K562 (cell line): ENCODE data around the gene UNC13C. TPM values are rescaled to one million over a fixed set of nuclear protein-coding genes. Genes with fewer than 3 reads are reported as not detected.

Experiments used
- ATAC-seq: fragments of 200-7000 bp; cut with Tn5 transposase; 3 replicates; pipeline ENCODE4 v1.9.1; 2020; ENCODE audit warnings: moderate library complexity
- BruUV-seq: library from RNA; stranded (reverse); fragments of 400-500 nt; replicated peaks from 2 replicates; lab custom pipeline; 2021; lab: Mats Ljungman, UMichigan
- CTCF ChIA-PET: fragments of 300-600 bp; formaldehyde crosslinking; extraction: SDS; loops from one replicate; lab custom pipeline; 2021; ENCODE audit warnings: low intra/inter-chr PET ratio; lab: Yijun Ruan, JAX
- POLR2A ChIA-PET: fragments of 300-600, 350-650 bp; sonication (Branson Sonifier 250); formaldehyde crosslinking; extraction: SDS; loops from one replicate; lab custom pipeline; 2021; ENCODE audit warnings: antibody characterized with exemption, inconsistent platforms; lab: Yijun Ruan, JAX
- DNase-seq, 4 experiments: peaks; one replicate each; pipeline versions ENCODE4 v3.0.0 to v3.0.0-alpha.2; 2011 to 2018; ENCODE audit warnings: low spot score in 3 of 4, mixed read lengths in 3 of 4; ENCODE audit errors: extremely low read depth in 1 of 4
- FAIRE-seq: peaks from 2 replicates; lab custom pipeline; 2011; peaks lifted over from hg19 to GRCh38; lab: Jason Lieb, UNC
- H2AFZ ChIP-seq: 2 replicates; pipeline ENCODE4 v1.6.0; 2011; ENCODE audit warnings: low read depth, low read length, control low read depth, inconsistent platforms
- H3K27ac ChIP-seq: fragments of 200-600 bp; 3 replicates; pipeline ENCODE4 v1.8.0; 2011; ENCODE audit warnings: low read depth, mild to moderate bottlenecking, control low read depth, inconsistent platforms, low read length, moderate library complexity, mixed read lengths; ENCODE audit errors: extremely low read depth
- H3K27me3 ChIP-seq, 2 experiments: fragments of 300-600 bp in 1 of 2; 2 replicates in 1 of 2; 3 replicates in 1 of 2; pipeline versions ENCODE4 v1.6.0 to v1.8.0; 2011; ENCODE audit warnings: inconsistent platforms in 2 of 2, low read length in 2 of 2, mild to moderate bottlenecking in 1 of 2, mixed read lengths in 1 of 2, moderate library complexity in 1 of 2; ENCODE audit not compliant: control insufficient read depth in 2 of 2, insufficient read depth in 2 of 2
- H3K36me3 ChIP-seq: fragments of 300-600 bp; 3 replicates; pipeline ENCODE4 v1.8.0; 2011; ENCODE audit warnings: mild to moderate bottlenecking, low read length, inconsistent platforms; ENCODE audit not compliant: control insufficient read depth, insufficient read depth
- H3K4me1 ChIP-seq, 2 experiments: fragments of 200-600 bp in 1 of 2; replicated peaks in 1 of 2; 2 replicates in 1 of 2; 3 replicates in 1 of 2; pipeline versions ENCODE4 v1.5.1 to v1.8.0; 2011; ENCODE audit warnings: inconsistent platforms in 2 of 2, low read length in 2 of 2, mild to moderate bottlenecking in 1 of 2, mixed read lengths in 1 of 2, moderate library complexity in 1 of 2; ENCODE audit not compliant: control insufficient read depth in 2 of 2, insufficient read depth in 2 of 2
- H3K4me2 ChIP-seq: 2 replicates; pipeline ENCODE4 v1.6.1; 2011; ENCODE audit warnings: low read length, control low read depth, inconsistent platforms, mixed read lengths; ENCODE audit not compliant: insufficient read depth
- H3K4me3 ChIP-seq: fragments of 200-600 bp; sonication (generic), shearing (Covaris generic); 2 replicates; pipeline ENCODE4 v1.5.1; 2016; ENCODE audit warnings: control low read depth, inconsistent platforms
- H3K79me2 ChIP-seq: fragments of 200-600 bp; 3 replicates; pipeline ENCODE4 v1.8.0; 2011; ENCODE audit warnings: low read length, inconsistent platforms; ENCODE audit not compliant: control insufficient read depth, insufficient read depth
- H3K9ac ChIP-seq, 2 experiments: 2 replicates each; pipeline versions ENCODE4 v1.6.0 to v1.6.1; 2011; ENCODE audit warnings: low read depth in 2 of 2, low read length in 2 of 2, control low read depth in 1 of 2, inconsistent platforms in 1 of 2, mild to moderate bottlenecking in 1 of 2, mixed read lengths in 1 of 2; ENCODE audit not compliant: insufficient read depth in 1 of 2
- H3K9me1 ChIP-seq: one replicate; pipeline ENCODE4 v1.6.0; 2011; ENCODE audit warnings: inconsistent platforms, mild to moderate bottlenecking, low read length, moderate library complexity; ENCODE audit not compliant: control insufficient read depth, insufficient read depth
- H3K9me3 ChIP-seq: replicated peaks from 2 replicates; pipeline ENCODE4 v1.5.1; 2011; ENCODE audit warnings: low read depth, low read length, inconsistent platforms; ENCODE audit not compliant: control insufficient read depth, insufficient read depth
- H4K20me1 ChIP-seq: replicated peaks from 2 replicates; pipeline ENCODE4 v1.6.1; 2011; ENCODE audit warnings: low read length, inconsistent platforms, mixed read lengths; ENCODE audit not compliant: control insufficient read depth, insufficient read depth
- DNMT1 ChIP-seq: fragments of 450-650 bp; IDR thresholded peaks from 2 replicates; pipeline ENCODE4 v1.6.1; 2016; ENCODE audit warnings: antibody characterized with exemption, mild to moderate bottlenecking
- GTF2F1 ChIP-seq: IDR thresholded peaks from 2 replicates; pipeline ENCODE4 v1.6.1; 2011; ENCODE audit warnings: low read depth, low read length, improper control_type of control experiment
- KLF13 ChIP-seq: fragments of 450-650 bp; IDR thresholded peaks from 2 replicates; pipeline ENCODE4 v1.6.1; 2016; ENCODE audit warnings: missing genetic modification characterization, low read depth, mild to moderate bottlenecking, missing compliant biosample characterization, moderate library complexity, borderline replicate concordance
- SMARCE1 ChIP-seq: fragments of 450-650 bp; IDR thresholded peaks from 2 replicates; pipeline ENCODE4 v1.7.1; 2016; ENCODE audit warnings: mild to moderate bottlenecking
- SOX6 ChIP-seq: fragments of 450-650 bp; IDR thresholded peaks from 2 replicates; pipeline ENCODE4 v1.6.1; 2014; ENCODE audit warnings: mild to moderate bottlenecking
- TBL1XR1 ChIP-seq, 2 experiments: IDR thresholded peaks; 2 replicates each; pipeline ENCODE4 v1.6.1; 2012; ENCODE audit warnings: improper control_type of control experiment in 2 of 2, low read length in 2 of 2, mild to moderate bottlenecking in 1 of 2
- TEAD1 ChIP-seq, 2 experiments: fragments of 450-650 bp in 1 of 2; sonication (generic) in 1 of 2; formaldehyde crosslinking; IDR thresholded peaks; 2 replicates each; pipeline versions ENCODE4 v1.4.0 to v1.8.0; 2020 to 2022; ENCODE audit warnings: mild to moderate bottlenecking in 2 of 2, missing genetic modification reagents in 1 of 2
- ZNF12 ChIP-seq: sonication (generic); formaldehyde crosslinking; IDR thresholded peaks from 2 replicates; pipeline ENCODE4 v1.4.0; 2020; ENCODE audit warnings: mild to moderate bottlenecking, missing genetic modification reagents
- ZNF133 ChIP-seq: fragments of 250-450 bp; sonication (Bioruptor Pico); IDR thresholded peaks from 2 replicates; pipeline ENCODE4 v1.4.0; 2020; ENCODE audit warnings: mild to moderate bottlenecking
- WGBS: fragments of 100-300 bp; shearing (Covaris generic); methylation state at CpG from one replicate; pipeline ENCODE4 v1.1.6; 2016; ENCODE audit warnings: low coverage, mixed read lengths; ENCODE audit not compliant: insufficient coverage; ENCODE audit errors: missing lambda C conversion rate; 5-methylcytosine and 5-hydroxymethylcytosine counted together
- in situ Hi-C: fragments of 300-500 bp; cut with MboI; formaldehyde crosslinking; loops from 4 replicates; pipeline ENCODE4 v1.15.0; 2018; ENCODE audit warnings: inconsistent platforms, mixed read lengths
- intact Hi-C: fragments of 100-400 bp; cut with micrococcal nuclease; formaldehyde crosslinking; loops from 2 replicates; pipeline ENCODE4 v1.14.2; 2022
- polyA plus RNA-seq, 8 experiments: library from polyadenylated mRNA; depleted of rRNA in 4 of 8; stranded (reverse) in 5 of 8; unstranded in 3 of 8; fragments of >200 nt; fragmentation: Nextera tagmentation in 2 of 8; fragmentation: Illumina TruSeq in 1 of 8; extraction: Ambion mirVana in 2 of 8; extraction: Trizol in 1 of 8; gene quantifications; 2 replicates each; pipeline versions ENCODE4 v1.2.1 to v1.2.3, GENCODE V29; 2011 to 2014; ENCODE audit warnings: inconsistent platforms in 1 of 8, missing spikeins in 1 of 8
- total RNA-seq, 7 experiments: library from RNA; depleted of rRNA in 6 of 7; stranded (reverse); fragments of >200 nt in 6 of 7; fragmentation: Illumina TruSeq in 2 of 7; extraction: Trizol in 2 of 7; gene quantifications; 2 replicates each; pipeline versions ENCODE4 v1.2.1 to v1.2.3, GENCODE V29; 2011 to 2021; ENCODE audit warnings: low replicate concordance in 1 of 7
- TF ChIP-seq, protein P1 (sequence below): fragments of 450-650 bp; IDR thresholded peaks from 2 replicates; pipeline ENCODE4 v1.6.1; 2017; ENCODE audit warnings: antibody characterized with exemption, mild to moderate bottlenecking
- TF ChIP-seq, protein P2 (sequence below): fragments of 450-650 bp; conservative IDR thresholded peaks from 2 replicates; pipeline ENCODE4 v1.6.1; 2016; ENCODE audit warnings: missing genetic modification characterization, low read depth, mild to moderate bottlenecking, missing compliant biosample characterization, moderate library complexity

UNC13C gene
- total and polyA plus RNA-seq, 9 of the 15 experiments (the other 6 are each of a cell fraction or from before 2014, with no cell fraction given) = not detected

DNA sequence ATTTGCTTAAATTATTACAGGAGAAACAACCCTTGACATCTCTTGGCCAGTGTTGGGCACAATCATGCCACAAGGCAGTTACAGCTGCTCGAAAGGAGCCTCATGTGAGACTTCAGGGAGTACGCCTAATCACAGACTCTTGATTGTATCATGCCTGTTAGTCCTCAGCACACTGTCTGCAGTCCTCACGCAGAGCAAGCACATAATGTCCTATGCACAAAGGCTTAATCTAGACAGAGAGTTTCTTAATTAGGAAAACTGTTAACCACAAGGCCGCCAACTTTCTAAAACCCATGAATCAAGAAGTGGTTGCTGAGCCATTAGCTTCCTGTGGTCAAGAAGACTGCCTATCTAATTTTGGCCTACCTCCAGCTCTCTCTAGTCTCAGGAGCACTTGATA lies 172.0 kb downstream of the UNC13C start:
- H3K9ac ChIP-seq = no peak overlapping the region
- no peaks in the 10 kb centered on the region for H3K79me2 ChIP-seq
- ChIA-PET CTCF (no interaction called here), POLR2A (no interaction called here)
- H4K20me1 ChIP-seq = no peaks in the 10 kb centered on the region
- DNase-seq (no peak), FAIRE-seq (no peak), ATAC-seq (no peak)
- no peaks in the 10 kb centered on the region for H3K9me1 ChIP-seq
- intact Hi-C loops = no loop called here
- no peaks in the 10 kb centered on the region for H3K4me1 ChIP-seq
- no peaks in the 10 kb centered on the region for H3K27me3 ChIP-seq
- no peak overlapping the region for H3K4me2 ChIP-seq
- in situ Hi-C loops = no loop called here
- no peak overlapping the region for H2AFZ ChIP-seq
- WGBS = 0% methylated on average over 4 of the region's 4 CpGs
- BruUV-seq = no TSS peak
- H3K4me3 ChIP-seq = no peak overlapping the region
- H3K27ac ChIP-seq = no peak overlapping the region
- no peaks in the 10 kb centered on the region for H3K36me3 ChIP-seq
- no peaks in the 10 kb centered on the region for H3K9me3 ChIP-seq
- TF ChIP-seq KLF13 (tag) = no peak
- TF ChIP-seq, protein P1, sequence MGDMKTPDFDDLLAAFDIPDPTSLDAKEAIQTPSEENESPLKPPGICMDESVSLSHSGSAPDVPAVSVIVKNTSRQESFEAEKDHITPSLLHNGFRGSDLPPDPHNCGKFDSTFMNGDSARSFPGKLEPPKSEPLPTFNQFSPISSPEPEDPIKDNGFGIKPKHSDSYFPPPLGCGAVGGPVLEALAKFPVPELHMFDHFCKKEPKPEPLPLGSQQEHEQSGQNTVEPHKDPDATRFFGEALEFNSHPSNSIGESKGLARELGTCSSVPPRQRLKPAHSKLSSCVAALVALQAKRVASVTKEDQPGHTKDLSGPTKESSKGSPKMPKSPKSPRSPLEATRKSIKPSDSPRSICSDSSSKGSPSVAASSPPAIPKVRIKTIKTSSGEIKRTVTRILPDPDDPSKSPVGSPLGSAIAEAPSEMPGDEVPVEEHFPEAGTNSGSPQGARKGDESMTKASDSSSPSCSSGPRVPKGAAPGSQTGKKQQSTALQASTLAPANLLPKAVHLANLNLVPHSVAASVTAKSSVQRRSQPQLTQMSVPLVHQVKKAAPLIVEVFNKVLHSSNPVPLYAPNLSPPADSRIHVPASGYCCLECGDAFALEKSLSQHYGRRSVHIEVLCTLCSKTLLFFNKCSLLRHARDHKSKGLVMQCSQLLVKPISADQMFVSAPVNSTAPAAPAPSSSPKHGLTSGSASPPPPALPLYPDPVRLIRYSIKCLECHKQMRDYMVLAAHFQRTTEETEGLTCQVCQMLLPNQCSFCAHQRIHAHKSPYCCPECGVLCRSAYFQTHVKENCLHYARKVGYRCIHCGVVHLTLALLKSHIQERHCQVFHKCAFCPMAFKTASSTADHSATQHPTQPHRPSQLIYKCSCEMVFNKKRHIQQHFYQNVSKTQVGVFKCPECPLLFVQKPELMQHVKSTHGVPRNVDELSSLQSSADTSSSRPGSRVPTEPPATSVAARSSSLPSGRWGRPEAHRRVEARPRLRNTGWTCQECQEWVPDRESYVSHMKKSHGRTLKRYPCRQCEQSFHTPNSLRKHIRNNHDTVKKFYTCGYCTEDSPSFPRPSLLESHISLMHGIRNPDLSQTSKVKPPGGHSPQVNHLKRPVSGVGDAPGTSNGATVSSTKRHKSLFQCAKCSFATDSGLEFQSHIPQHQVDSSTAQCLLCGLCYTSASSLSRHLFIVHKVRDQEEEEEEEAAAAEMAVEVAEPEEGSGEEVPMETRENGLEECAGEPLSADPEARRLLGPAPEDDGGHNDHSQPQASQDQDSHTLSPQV = no peak
- no peak for TF ChIP-seq TEAD1 (CRISPR knock-in tag; IDR thresholded peaks at IDR 0.05)
- TF ChIP-seq, protein P2, sequence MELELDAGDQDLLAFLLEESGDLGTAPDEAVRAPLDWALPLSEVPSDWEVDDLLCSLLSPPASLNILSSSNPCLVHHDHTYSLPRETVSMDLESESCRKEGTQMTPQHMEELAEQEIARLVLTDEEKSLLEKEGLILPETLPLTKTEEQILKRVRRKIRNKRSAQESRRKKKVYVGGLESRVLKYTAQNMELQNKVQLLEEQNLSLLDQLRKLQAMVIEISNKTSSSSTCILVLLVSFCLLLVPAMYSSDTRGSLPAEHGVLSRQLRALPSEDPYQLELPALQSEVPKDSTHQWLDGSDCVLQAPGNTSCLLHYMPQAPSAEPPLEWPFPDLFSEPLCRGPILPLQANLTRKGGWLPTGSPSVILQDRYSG (tag) = no peak
- TF ChIP-seq DNMT1 = no peak
- TF ChIP-seq GTF2F1 = no peak
- TF ChIP-seq ZNF133 = no peak
- TF ChIP-seq SOX6 = no peak
- TF ChIP-seq TBL1XR1 (IDR thresholded peaks at IDR 0.05; ENCODE audit: low read length in 2 of 2) = no peak
- no peak for TF ChIP-seq ZNF12 (CRISPR knock-in tag)
- no peak for TF ChIP-seq SMARCE1
